GM08714 (cell line): Measurements from ENCODE around the gene SLC35G1.

Source experiments
- H3K4me3 ChIP-seq: fragments of 200-500 bp; sonication (Bioruptor generic); 2 replicates; pipeline ENCODE4 v1.5.1; 2014; ENCODE audit warnings: mild to moderate bottlenecking, low read length, inconsistent platforms
- ZNF274 ChIP-seq: IDR thresholded peaks from 2 replicates; pipeline ENCODE4 v1.6.1; 2012; ENCODE audit warnings: mild to moderate bottlenecking, low read depth, low read length

SLC35G1 gene

DNA sequence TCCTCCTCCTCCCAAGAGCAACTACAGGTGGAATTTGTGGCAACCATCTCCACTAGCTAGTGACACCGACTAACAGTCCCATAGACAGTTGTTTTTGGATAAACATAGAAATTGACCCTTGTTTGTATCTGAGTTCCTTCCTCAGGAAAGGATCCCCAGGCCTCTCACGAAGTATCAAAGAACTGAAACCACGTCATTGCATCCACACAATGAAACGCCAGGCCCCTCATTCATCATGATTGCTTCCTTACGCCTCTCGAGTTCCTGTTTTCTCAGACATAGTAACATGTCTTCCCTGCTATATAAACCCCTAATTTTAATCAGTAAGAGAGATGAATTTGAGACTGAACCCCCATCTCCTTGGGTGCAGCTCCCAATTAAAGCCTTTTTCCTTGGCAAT, 18.1 kb downstream of the SLC35G1 start:
- no peak overlapping the region for H3K4me3 ChIP-seq
- TF ChIP-seq ZNF274: no peak

DNA sequence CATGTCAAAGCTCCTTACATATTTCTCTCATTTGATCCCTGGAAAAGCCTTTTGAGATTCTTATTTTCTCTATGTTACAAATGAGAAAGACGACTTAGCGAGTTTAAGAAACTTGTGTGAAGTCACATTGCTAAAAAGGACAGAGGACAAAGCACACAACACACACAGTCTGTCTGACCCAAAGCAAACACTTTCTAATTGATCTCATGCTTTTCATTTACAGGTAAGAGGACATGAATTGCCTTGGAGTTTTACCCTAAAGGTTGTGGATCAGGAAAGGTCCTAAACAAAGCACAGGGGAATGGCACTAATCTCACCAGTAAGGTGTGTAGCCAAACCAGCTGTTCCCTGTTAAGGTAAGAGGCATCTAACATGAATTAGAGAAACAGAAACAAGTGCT, 18.7 kb downstream of the SLC35G1 start:
- no peak overlapping the region for H3K4me3 ChIP-seq
- TF ChIP-seq ZNF274: no peak

DNA sequence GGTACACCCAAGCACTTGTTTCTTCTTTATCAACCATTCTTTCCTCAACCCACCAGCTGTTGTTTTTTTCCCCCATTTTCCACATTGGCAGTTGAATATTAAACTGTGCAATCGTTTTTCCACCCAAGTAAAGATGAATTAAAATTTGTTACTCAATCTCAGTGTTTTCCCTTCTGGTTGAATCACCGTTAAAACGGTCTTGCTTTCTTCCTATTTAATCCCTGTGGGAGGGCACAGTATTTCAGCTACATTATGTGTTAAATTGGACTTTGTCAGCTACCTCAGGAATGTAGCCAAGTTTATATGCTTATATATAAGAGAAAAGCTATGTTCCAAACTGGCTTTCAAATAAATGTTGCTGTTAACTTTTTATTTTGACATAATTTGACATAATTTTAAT, 19.9 kb downstream of the SLC35G1 start:
- TF ChIP-seq ZNF274: no peak
- H3K4me3 ChIP-seq: no peak overlapping the region

DNA sequence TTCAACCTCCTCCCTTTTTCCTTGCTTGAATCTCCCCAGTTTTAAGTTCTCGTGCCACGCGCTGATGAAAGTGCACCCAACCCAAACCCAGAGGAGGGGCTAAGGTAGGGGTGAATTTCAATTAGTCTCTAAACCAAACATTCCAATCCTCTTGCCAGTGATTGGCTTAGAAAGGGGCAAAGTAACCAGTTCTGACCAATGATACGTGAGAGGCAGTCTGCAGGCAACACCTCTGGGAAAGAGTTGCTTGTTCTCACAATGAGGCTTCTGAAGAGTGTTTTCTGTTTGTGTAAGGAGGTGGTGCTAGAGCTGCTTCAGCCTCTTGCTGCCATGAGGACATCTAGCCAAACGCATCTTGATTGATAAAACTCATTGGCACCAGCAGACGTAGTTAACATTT, 21.8 kb downstream of the SLC35G1 start:
- H3K4me3 ChIP-seq: no peak overlapping the region
- TF ChIP-seq ZNF274: no peak

DNA sequence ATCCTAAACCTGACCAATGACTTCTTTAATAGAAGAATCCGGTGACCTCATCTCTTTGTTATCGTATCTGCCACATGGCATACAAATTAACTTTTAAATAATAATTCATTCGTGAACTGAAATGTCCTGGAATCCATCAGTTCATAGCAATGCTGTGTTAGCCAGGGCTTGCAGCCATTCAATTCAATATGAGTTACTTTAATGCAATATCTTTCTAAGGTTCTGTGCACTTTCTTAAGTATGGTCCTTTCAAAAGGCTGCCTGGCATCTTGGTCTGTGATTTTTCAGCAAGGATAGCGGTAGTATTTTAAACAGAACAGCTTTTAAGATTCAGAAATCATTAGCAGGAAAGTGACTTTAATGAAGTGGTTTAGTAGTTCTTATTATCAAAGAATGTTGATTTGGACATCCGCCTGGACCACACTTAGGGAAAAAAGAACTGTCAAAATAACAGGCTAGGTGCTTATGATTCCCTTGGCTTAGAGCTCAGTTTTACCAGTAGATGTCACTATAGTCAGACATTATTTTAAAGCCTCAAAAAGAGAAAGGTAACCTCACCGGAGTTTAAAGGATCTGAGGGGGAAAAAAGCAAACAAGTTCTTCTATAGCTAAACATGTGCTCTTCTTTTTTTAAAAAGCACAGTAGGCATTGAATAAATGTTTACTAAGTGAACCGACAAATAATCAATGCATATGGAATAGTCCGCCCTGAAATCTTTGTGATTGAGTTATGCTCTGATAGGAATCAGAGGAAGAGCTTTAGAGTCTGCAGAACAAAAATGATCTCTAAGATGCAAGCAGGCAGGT, 22.7 kb downstream of the SLC35G1 start:
- no peak overlapping the region for H3K4me3 ChIP-seq
- TF ChIP-seq ZNF274: no peak

DNA sequence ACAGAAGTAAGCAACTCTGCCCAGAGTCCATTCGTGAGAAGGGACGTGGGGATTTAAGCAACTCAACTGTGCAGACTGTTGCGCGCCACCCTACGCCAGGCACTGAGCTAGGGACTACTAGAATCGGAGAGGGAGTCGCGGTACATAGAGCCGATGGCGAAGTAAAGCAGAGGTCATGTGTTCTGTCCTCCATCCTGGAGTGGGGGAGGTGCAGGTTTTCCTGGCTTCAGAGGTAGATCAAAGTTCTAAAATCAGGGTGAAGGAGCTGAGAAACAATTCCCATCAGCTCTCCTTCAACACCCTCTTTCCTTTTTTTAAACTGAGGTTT, 23.2 kb downstream of the SLC35G1 start:
- no peak overlapping the region for H3K4me3 ChIP-seq
- no peak for TF ChIP-seq ZNF274

DNA sequence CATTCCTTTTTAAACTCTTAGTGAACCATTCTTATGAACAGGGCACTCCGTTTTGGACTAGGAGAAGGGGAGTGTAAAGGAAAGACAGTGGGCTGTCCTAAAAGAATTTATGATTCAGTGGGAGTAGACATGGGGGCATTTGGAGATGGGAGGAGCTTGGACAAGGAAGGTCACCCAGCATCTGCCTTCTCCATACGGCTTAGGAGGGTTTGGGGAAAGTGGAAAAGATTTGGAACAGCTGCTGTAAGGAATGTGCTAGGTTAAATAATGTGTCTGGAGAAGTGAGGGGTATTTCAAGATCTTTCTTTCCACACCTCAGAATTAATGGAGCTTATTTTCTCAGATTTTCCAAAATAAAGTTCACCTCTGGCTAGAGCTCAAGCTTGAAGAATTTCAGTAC, 24.0 kb downstream of the SLC35G1 start:
- TF ChIP-seq ZNF274: no peak

DNA sequence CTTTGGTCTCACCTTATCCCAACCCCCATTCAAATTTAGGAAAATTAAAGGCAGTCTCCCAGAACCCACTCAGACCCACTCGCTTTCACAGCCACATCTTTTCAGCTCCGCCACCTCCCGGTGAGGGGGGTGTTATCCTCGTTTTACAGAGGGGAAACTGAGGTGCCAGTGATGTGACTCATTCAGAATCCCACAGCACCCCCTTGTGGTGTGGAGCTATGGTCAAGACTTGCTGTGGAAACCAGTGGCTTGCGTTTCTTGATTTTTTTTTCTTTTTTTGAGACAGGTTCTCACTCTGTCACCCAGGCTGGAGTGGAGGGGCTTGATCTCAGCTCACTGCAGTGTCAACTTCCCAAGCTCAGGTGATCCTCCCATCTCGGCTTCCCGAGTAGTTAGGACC, 27.6 kb downstream of the SLC35G1 start:
- H3K4me3 ChIP-seq: no peak overlapping the region
- TF ChIP-seq ZNF274: no peak

More for the DNA sequence above, 24.0 kb downstream of the SLC35G1 start:
- no peak overlapping the region for H3K4me3 ChIP-seq

DNA sequence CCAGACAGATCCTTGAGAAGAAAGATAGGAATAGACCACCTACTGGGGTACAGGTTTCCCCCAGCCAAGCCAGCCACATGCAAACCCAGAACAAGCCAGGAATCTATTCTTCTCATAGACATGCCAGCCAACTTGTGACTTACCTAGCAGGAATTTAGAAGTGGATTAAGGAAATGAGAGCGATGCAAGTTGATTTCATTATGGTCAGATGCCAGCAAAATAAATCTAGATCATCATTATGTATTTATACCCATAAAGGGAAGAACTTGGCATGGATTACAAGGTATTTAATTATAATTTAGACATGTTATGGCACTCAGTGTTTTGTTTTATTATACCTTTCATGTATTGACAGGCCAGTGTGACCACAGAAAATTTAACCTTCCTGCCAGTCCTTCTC, 32.8 kb downstream of the SLC35G1 start:
- TF ChIP-seq ZNF274: no peak
- no peak overlapping the region for H3K4me3 ChIP-seq

DNA sequence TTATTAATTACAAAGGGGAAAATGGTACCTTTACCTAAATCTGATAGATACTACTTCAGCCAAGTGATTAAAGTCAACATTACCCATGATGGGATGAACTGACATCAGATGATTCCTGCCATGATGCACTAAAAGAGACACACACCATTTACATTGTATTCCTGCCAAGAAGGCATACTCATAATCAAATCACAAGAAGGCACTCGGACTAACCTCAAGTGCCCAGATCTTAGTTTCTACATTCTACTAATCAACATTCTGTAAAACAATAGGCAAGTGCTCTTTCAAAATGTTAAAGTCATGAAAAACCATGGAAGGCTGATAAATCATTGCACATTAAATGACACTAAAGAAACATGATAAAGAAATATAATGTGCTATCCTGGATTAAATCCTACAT, 44.4 kb downstream of the SLC35G1 start:
- H3K4me3 ChIP-seq: no peak overlapping the region
- TF ChIP-seq ZNF274: no peak

DNA sequence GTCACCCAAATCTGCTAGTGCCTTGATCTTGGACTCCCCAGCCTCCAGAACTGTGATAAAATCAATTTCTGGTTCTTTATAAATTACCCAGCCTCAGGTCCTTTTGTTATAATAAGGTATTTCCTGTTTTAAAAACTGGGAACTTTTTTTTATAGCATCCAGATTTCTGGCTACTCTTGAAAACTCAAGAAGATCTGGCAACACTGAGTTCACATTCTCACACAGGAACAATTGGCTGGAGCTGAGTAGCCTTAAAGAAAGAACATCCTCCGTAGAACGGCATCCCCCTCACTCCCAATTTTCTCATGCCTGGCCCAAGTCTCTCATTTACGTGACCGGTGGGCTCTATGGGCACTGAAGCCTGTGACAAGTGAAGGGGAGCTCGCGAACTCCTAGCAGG, 47.1 kb downstream of the SLC35G1 start:
- no peak for TF ChIP-seq ZNF274

DNA sequence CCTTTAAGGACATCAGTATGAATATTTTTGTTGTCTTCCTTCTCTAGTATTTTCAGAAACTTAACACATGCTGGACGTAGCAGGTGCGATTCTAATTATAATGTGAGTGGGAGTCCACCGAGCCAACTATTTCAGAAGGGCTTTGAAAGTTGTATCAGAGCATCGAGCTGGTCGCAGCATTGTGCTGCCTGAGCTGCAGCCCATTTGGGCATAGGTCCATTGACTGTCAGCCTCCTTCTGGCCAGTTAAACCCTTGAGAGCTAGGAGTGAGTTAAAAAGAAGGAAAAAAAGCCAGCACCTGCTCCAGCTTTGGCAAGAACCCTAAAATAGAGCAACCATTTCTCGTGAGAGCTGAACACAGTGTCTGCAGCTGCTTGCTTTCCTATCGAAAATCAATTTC, 47.8 kb downstream of the SLC35G1 start:
- TF ChIP-seq ZNF274: no peak
- no peak overlapping the region for H3K4me3 ChIP-seq

More for the DNA sequence above, 47.1 kb downstream of the SLC35G1 start:
- H3K4me3 ChIP-seq: no peak overlapping the region

DNA sequence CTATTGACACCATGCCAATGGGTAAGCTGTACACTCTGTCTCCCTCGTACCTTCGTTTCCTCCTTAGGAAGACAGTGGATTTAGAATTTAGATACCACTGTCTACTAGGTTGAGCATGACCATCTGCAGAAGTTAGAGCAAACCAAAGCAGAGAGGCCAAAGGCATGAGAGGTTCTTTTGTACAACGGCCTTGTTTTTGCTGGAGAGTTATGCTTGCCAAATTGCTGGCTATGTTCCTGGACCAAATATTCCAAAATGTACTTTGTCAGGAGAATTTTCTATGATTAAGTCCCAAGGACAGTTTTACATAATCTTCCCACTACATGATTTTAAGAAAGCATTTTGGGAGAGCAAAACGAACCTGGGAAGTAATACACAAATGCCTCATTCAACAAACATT, 52.0 kb downstream of the SLC35G1 start:
- H3K4me3 ChIP-seq: no peak overlapping the region
- TF ChIP-seq ZNF274: no peak

DNA sequence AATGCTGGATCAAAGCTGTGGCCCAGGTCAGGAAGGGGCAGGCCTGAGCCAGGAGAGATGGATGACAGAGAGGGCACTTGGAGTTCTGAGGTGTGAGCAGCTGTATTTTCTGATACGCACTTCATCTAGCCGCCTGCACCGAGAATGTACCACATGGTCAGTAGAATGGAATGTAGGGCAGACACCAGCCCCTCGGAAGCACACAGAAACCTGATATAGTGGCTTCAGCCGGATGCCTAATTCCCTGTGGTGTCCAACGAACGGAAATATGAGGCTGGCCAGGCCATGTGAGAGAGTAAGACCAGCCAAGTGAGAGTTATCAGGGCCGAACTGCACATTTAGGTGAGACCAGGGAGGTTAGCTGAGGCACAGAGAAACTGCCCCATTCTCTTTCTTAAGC, 53.3 kb downstream of the SLC35G1 start:
- TF ChIP-seq ZNF274: no peak

DNA sequence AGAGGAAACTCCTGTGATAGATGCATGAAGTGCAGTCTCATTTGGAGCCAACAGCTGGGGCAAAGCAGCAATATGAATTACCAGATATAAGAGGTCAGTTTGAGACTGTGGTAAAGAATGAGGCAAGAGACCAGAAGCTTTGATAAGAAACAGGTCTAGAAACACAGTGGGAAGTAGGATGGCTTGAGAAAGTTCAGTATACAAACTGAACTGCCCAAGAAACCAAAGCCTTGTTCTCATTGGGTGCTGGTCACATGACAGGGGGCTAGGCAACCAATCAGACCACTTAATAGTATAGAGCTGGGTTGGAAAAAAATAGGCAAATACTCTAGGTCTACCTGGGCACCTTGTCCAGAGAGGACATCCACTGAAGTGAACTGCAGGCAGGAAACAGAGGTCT, 53.7 kb downstream of the SLC35G1 start:
- no peak for TF ChIP-seq ZNF274
- H3K4me3 ChIP-seq: no peak overlapping the region

More for the DNA sequence above, 53.3 kb downstream of the SLC35G1 start:
- H3K4me3 ChIP-seq: no peak overlapping the region

DNA sequence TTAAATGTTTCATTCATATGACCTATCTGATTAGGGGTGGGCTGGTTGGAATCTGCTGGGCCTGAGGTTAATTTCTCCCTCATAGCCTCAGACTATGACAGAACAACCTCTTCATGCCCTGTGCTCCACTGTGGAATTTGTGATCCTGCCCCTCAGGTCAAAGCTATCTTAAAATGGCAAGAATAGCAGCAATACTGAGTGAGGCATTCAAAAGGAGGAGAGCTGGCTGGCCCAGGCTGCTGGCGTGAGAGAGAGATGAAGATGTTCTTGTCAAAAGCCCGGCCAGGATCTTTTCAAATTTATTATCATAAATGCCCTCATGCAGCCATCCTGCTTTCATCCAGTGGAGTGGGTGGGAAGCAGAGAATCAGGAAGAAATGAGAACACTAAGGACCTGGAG, 58.1 kb downstream of the SLC35G1 start:
- TF ChIP-seq ZNF274: no peak

More for the DNA sequence above, 58.1 kb downstream of the SLC35G1 start:
- no peak overlapping the region for H3K4me3 ChIP-seq
